HepG2 (cell line): ENCODE data around the gene WSB1. TPM values are rescaled to one million over a fixed set of nuclear protein-coding genes. Genes with fewer than 3 reads are reported as not detected.

Experiments
- DR1 ChIP-seq: sonication (generic); formaldehyde crosslinking; IDR thresholded peaks from 2 replicates; pipeline ENCODE4 v1.8.0; 2021; ENCODE audit warnings: mild to moderate bottlenecking, missing genetic modification reagents, inconsistent platforms
- HNRNPL ChIP-seq: fragments of 200-400 bp; formaldehyde crosslinking; IDR thresholded peaks from 2 replicates; pipeline ENCODE4 v1.6.1; 2017; ENCODE audit warnings: mild to moderate bottlenecking, low read depth, low read length
- HOXA3 ChIP-seq: sonication (generic); formaldehyde crosslinking; IDR thresholded peaks from 2 replicates; pipeline ENCODE4 v1.5.0; 2020; ENCODE audit warnings: missing genetic modification reagents
- KAT2B ChIP-seq: fragments of 150-350 bp; IDR thresholded peaks from 2 replicates; pipeline ENCODE4 v1.6.1; 2014; ENCODE audit warnings: low read depth, low read length, borderline replicate concordance
- KAT7 ChIP-seq: IDR thresholded peaks from 2 replicates; pipeline ENCODE4 v1.6.1; 2018; ENCODE audit warnings: borderline replicate concordance, missing compliant biosample characterization
- MBNL3 ChIP-seq: fragments of 250-450 bp; sonication (Bioruptor Pico); conservative IDR thresholded peaks from 2 replicates; pipeline ENCODE4 v1.8.0; 2022; ENCODE audit warnings: mild to moderate bottlenecking, inconsistent platforms
- MIER3 ChIP-seq: IDR thresholded peaks from 2 replicates; pipeline ENCODE4 v1.6.1; 2016; ENCODE audit warnings: missing compliant biosample characterization, borderline replicate concordance
- MTA1 ChIP-seq: sonication (generic); formaldehyde crosslinking; IDR thresholded peaks from 2 replicates; pipeline ENCODE4 v1.4.0; 2020; ENCODE audit warnings: missing genetic modification reagents, mild to moderate bottlenecking, borderline replicate concordance
- NCOA5 ChIP-seq: sonication (generic); formaldehyde crosslinking; IDR thresholded peaks from 2 replicates; pipeline ENCODE4 v1.4.0; 2020; ENCODE audit warnings: missing genetic modification reagents
- NONO ChIP-seq, 2 experiments: fragments of 450-650 bp in 1 of 2; sonication (generic) in 1 of 2; formaldehyde crosslinking in 1 of 2; IDR thresholded peaks in 1 of 2; conservative IDR thresholded peaks in 1 of 2; 2 replicates each; pipeline versions ENCODE4 v1.6.1 to v1.8.0; 2017 to 2022; ENCODE audit warnings: mild to moderate bottlenecking in 1 of 2, missing genetic modification reagents in 1 of 2, moderate library complexity in 1 of 2
- PHF21A ChIP-seq: sonication (generic); formaldehyde crosslinking; IDR thresholded peaks from 2 replicates; pipeline ENCODE4 v1.5.0; 2020; ENCODE audit warnings: mild to moderate bottlenecking, missing genetic modification reagents
- POLR2G ChIP-seq: fragments of 200-400 bp; formaldehyde crosslinking; IDR thresholded peaks from 2 replicates; pipeline ENCODE4 v1.6.1; 2018; ENCODE audit warnings: mild to moderate bottlenecking, low read depth, low read length, moderate library complexity
- SALL1 ChIP-seq: sonication (generic); formaldehyde crosslinking; IDR thresholded peaks from 2 replicates; pipeline ENCODE4 v1.8.0; 2022; ENCODE audit warnings: mild to moderate bottlenecking, missing genetic modification reagents
- SALL2 ChIP-seq: sonication (generic); formaldehyde crosslinking; IDR thresholded peaks from 2 replicates; pipeline ENCODE4 v1.8.1; 2023; ENCODE audit warnings: mild to moderate bottlenecking, missing genetic modification reagents, inconsistent platforms
- SOX13 ChIP-seq, 3 experiments: fragments of 450-650 bp in 1 of 3; sonication (generic) in 1 of 3; formaldehyde crosslinking in 1 of 3; IDR thresholded peaks in 2 of 3; conservative IDR thresholded peaks in 1 of 3; 2 replicates each; pipeline versions ENCODE4 v1.5.0 to v1.6.1; 2016 to 2020; ENCODE audit warnings: antibody characterized with exemption in 1 of 3, mild to moderate bottlenecking in 1 of 3, missing compliant biosample characterization in 1 of 3, missing genetic modification reagents in 1 of 3, moderate library complexity in 1 of 3
- SP5 ChIP-seq: IDR thresholded peaks from 2 replicates; pipeline ENCODE4 v1.6.1; 2016; ENCODE audit warnings: low read depth, borderline replicate concordance
- STAT5B ChIP-seq: sonication (generic); formaldehyde crosslinking; IDR thresholded peaks from 2 replicates; pipeline ENCODE4 v1.4.0; 2020; ENCODE audit warnings: missing genetic modification reagents
- ZMYM4 ChIP-seq: sonication (generic); formaldehyde crosslinking; IDR thresholded peaks from 2 replicates; pipeline ENCODE4 v1.8.1; 2023; ENCODE audit warnings: mild to moderate bottlenecking, missing genetic modification reagents
- ZNF430 ChIP-seq: sonication (generic); formaldehyde crosslinking; IDR thresholded peaks from 2 replicates; pipeline ENCODE4 v1.9.0; 2021; ENCODE audit warnings: mild to moderate bottlenecking, missing genetic modification reagents
- ZNF678 ChIP-seq: sonication (generic); formaldehyde crosslinking; IDR thresholded peaks from 2 replicates; pipeline ENCODE4 v1.4.0; 2020; ENCODE audit warnings: mild to moderate bottlenecking, missing genetic modification reagents
- ZSCAN21 ChIP-seq: sonication (generic); formaldehyde crosslinking; IDR thresholded peaks from 2 replicates; pipeline ENCODE4 v1.8.0; 2022; ENCODE audit warnings: mild to moderate bottlenecking, missing genetic modification reagents, moderate library complexity, borderline replicate concordance
- polyA plus RNA-seq, 8 experiments: library from polyadenylated mRNA; depleted of rRNA in 3 of 8; stranded (reverse) in 7 of 8; unstranded in 1 of 8; fragments of >200 nt; fragmentation: Illumina TruSeq in 4 of 8; extraction: Trizol in 4 of 8; gene quantifications; 2 replicates each; pipeline versions ENCODE4 v1.2.1 to v1.2.3, GENCODE V29; 2011 to 2016; ENCODE audit warnings: low read depth in 4 of 8, missing spikeins in 1 of 8, mixed read lengths in 1 of 8; ENCODE audit not compliant: insufficient read depth in 1 of 8
- total RNA-seq, 5 experiments: library from RNA; depleted of rRNA; stranded (reverse); fragments of >200 nt; fragmentation: Illumina TruSeq; extraction: Trizol; gene quantifications; 2 replicates each; pipeline ENCODE4 v1.2.3, GENCODE V29; 2016; ENCODE audit warnings: low read depth in 1 of 5
- TF ChIP-seq, protein P1 (sequence below): IDR thresholded peaks from 2 replicates; pipeline ENCODE4 v1.6.1; 2016; ENCODE audit warnings: mild to moderate bottlenecking, missing biosample characterization, missing genetic modification reagents
- TF ChIP-seq, protein P2 (sequence below): IDR thresholded peaks from 2 replicates; pipeline ENCODE4 v1.6.1; 2016; ENCODE audit warnings: mild to moderate bottlenecking
- TF ChIP-seq, protein P3 (sequence below): IDR thresholded peaks from 2 replicates; pipeline ENCODE4 v1.4.0; 2020; ENCODE audit warnings: mild to moderate bottlenecking, missing genetic modification reagents

WSB1 gene
- total and polyA plus RNA-seq, 2 of the 13 experiments (the other 11 are each of a cell fraction or from before 2014, with no cell fraction given): 81.3 to 294 TPM

DNA sequence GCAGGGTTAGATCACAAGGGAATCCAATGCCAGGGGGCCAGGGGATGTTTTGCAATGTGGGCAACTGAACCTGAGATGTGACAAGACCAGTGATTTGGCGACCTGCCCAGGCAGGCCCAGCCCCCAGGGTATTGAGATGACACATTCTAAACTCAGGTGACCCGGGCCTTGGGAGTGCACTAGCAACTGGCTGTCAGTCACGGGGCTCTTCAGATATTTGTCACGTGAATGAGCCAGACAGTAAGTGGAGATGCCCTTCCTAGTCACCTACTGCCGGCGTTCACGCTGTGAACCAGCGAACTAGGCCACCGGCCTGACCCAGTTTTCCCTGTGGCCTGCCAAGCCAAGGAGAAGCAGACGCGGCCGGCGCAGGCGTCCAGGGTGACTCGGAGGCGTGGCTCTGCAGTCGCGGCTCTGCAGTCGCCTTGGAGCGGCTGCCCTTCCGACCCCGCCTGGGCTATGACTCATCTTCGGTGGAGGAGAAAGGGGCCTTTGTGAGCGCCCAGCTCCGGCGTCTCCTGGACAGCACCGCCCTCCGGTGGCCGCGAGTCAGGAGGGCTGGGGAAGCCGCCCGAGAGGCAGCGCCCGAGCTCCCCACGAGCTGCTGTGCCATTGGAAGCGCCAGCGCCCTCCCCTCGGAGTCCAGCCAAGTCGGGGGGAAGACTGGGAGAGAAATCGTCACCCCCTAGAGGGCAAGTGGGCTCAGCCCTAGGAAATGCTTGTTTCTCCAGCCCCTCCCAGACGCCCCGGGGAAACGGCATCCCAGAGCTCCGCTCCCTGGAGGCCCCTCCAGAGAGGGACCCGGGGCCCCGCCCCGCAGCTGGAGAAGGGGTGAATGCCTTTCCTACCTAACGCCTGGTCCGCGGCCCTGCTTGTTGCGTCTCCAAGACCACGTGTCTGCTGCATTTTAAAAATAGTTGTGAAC lies 38.8 kb downstream of the WSB1 start (continued):
- TF ChIP-seq HNRNPL: peak; percentile 73
- TF ChIP-seq MIER3 (CRISPR knock-in tag): peak; percentile 70
- peak; percentile 89 for TF ChIP-seq SALL1 (CRISPR knock-in tag)
- TF ChIP-seq SOX13 (IDR thresholded peaks at IDR 0.05): no peak
- peak in 1 of 2 experiments; percentile 57; a peak in 2 of 4 replicates for TF ChIP-seq SOX13 (CRISPR knock-in tag; conservative IDR thresholded peaks at IDR 0.05 in 1 of 2, IDR thresholded peaks at IDR 0.05 in 1 of 2)
- TF ChIP-seq MBNL3 (CRISPR knock-in tag): no peak
- peak; percentile 86; the same call in 1 of the 2 replicates for TF ChIP-seq DR1
- peak; percentile 80 for TF ChIP-seq ZMYM4 (CRISPR knock-in tag)
- TF ChIP-seq, protein P1, sequence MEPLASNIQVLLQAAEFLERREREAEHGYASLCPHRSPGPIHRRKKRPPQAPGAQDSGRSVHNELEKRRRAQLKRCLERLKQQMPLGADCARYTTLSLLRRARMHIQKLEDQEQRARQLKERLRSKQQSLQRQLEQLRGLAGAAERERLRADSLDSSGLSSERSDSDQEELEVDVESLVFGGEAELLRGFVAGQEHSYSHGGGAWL (CRISPR knock-in tag): peak; percentile 86
- no peak for TF ChIP-seq KAT7
- peak; percentile 82 for TF ChIP-seq PHF21A (CRISPR knock-in tag)
- peak; percentile 79 for TF ChIP-seq HOXA3
- TF ChIP-seq KAT2B: no peak
- TF ChIP-seq ZNF430 (CRISPR knock-in tag): peak; percentile 21; the same call in 1 of the 2 replicates
- TF ChIP-seq, protein P2, sequence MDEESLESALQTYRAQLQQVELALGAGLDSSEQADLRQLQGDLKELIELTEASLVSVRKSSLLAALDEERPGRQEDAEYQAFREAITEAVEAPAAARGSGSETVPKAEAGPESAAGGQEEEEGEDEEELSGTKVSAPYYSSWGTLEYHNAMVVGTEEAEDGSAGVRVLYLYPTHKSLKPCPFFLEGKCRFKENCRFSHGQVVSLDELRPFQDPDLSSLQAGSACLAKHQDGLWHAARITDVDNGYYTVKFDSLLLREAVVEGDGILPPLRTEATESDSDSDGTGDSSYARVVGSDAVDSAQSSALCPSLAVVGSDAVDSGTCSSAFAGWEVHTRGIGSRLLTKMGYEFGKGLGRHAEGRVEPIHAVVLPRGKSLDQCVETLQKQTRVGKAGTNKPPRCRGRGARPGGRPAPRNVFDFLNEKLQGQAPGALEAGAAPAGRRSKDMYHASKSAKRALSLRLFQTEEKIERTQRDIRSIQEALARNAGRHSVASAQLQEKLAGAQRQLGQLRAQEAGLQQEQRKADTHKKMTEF (CRISPR knock-in tag): peak; percentile 95
- peak; percentile 62 for TF ChIP-seq SP5 (CRISPR knock-in tag)
- TF ChIP-seq SALL2: 0 out of 2 replicates have a peak, but pooled peaks have one; percentile 33
- TF ChIP-seq POLR2G: no peak
- TF ChIP-seq ZSCAN21: peak; percentile 63; the same call in 1 of the 2 replicates
- TF ChIP-seq STAT5B (CRISPR knock-in tag): no peak
- TF ChIP-seq NONO (IDR thresholded peaks at IDR 0.05): no peak
- TF ChIP-seq NONO (CRISPR knock-in tag; conservative IDR thresholded peaks at IDR 0.05): peak; percentile 85
- no peak for TF ChIP-seq NCOA5
- no peak for TF ChIP-seq ZNF678 (CRISPR knock-in tag)
- TF ChIP-seq, protein P3, sequence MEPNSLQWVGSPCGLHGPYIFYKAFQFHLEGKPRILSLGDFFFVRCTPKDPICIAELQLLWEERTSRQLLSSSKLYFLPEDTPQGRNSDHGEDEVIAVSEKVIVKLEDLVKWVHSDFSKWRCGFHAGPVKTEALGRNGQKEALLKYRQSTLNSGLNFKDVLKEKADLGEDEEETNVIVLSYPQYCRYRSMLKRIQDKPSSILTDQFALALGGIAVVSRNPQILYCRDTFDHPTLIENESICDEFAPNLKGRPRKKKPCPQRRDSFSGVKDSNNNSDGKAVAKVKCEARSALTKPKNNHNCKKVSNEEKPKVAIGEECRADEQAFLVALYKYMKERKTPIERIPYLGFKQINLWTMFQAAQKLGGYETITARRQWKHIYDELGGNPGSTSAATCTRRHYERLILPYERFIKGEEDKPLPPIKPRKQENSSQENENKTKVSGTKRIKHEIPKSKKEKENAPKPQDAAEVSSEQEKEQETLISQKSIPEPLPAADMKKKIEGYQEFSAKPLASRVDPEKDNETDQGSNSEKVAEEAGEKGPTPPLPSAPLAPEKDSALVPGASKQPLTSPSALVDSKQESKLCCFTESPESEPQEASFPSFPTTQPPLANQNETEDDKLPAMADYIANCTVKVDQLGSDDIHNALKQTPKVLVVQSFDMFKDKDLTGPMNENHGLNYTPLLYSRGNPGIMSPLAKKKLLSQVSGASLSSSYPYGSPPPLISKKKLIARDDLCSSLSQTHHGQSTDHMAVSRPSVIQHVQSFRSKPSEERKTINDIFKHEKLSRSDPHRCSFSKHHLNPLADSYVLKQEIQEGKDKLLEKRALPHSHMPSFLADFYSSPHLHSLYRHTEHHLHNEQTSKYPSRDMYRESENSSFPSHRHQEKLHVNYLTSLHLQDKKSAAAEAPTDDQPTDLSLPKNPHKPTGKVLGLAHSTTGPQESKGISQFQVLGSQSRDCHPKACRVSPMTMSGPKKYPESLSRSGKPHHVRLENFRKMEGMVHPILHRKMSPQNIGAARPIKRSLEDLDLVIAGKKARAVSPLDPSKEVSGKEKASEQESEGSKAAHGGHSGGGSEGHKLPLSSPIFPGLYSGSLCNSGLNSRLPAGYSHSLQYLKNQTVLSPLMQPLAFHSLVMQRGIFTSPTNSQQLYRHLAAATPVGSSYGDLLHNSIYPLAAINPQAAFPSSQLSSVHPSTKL: peak; percentile 83
- TF ChIP-seq MTA1 (CRISPR knock-in tag): peak; percentile 68
